Measurements from ENCODE around the gene EFNB1. TPM values are rescaled to one million over a fixed set of nuclear protein-coding genes. Genes with fewer than 3 reads are reported as not detected.
"Not testable (repeated sequence)": the region's sequence is repeated elsewhere in the genome, so short reads cannot be mapped to it uniquely, and the experiment has no call there.

Gene EFNB1
- total and polyA plus RNA-seq, 10 of the 15 experiments (the other 5 are each of a cell fraction or from before 2014, with no cell fraction given) = 0.02 to 1.0 (median 0.81) TPM; not detected in 1

- DNase-seq (ENCODE audit: low read depth, low spot score); H2AFZ ChIP-seq (ENCODE audit: control insufficient read depth, low read depth, low read length); CTCF ChIA-PET; H3K4me1 ChIP-seq (ENCODE audit: control insufficient read depth, insufficient read depth, low read length); intact Hi-C loops (cut with micrococcal nuclease; ENCODE audit: unreplicated experiment); H3K27me3 ChIP-seq (replicated peaks in 1 of 2; ENCODE audit: control insufficient read depth in 2 of 2, insufficient read depth in 2 of 2, low read length in 1 of 2); H3K36me3 ChIP-seq (ENCODE audit: control insufficient read depth in 2 of 2, insufficient read depth in 2 of 2, low read length in 1 of 2); H3K9me3 ChIP-seq (replicated peaks; ENCODE audit: control insufficient read depth, insufficient read depth, low read length); ATAC-seq; in situ Hi-C loops (cut with MboI); H3K79me2 ChIP-seq (ENCODE audit: control insufficient read depth, insufficient read depth, low read length); BruUV-seq (replicated peaks); H3K9ac ChIP-seq (ENCODE audit: control insufficient read depth, insufficient read depth, low read length); H3K4me2 ChIP-seq (ENCODE audit: control insufficient read depth, insufficient read depth); POLR2A ChIA-PET; SMC1A ChIA-PET (ENCODE audit: uncharacterized antibody, unreplicated experiment); H3K27ac ChIP-seq (ENCODE audit: control insufficient read depth, insufficient read depth); H3K4me3 ChIP-seq; FAIRE-seq; H4K20me1 ChIP-seq (ENCODE audit: control insufficient read depth, insufficient read depth); RAD21 ChIA-PET (ENCODE audit: unreplicated experiment): not testable (repeated sequence)
- 56% methylated on average over 4 of the region's 4 CpGs for WGBS (ENCODE audit: insufficient coverage, insufficient replicate concordance, low lambda C conversion rate, missing lambda C conversion rate)
Measured at GRCh38 chrX:68781295-68781694, 47.5 kb upstream of the EFNB1 start.

GRCh38 chrX:68784816-68785215 lies 44.0 kb upstream of the EFNB1 start:
- Histone ChIP-seq H3K36me3 (ENCODE audit: control insufficient read depth in 2 of 2, insufficient read depth in 2 of 2, low read length in 1 of 2) (no peaks in the 10 kb centered on the region), H2AFZ (ENCODE audit: control insufficient read depth, low read depth, low read length) (no peak overlapping the region), H3K27ac (ENCODE audit: control insufficient read depth, insufficient read depth) (no peak overlapping the region), H4K20me1 (ENCODE audit: control insufficient read depth, insufficient read depth) (no peaks in the 10 kb centered on the region), H3K4me2 (ENCODE audit: control insufficient read depth, insufficient read depth) (no peak overlapping the region), H3K4me1 (ENCODE audit: control insufficient read depth, insufficient read depth, low read length) (no peaks in the 10 kb centered on the region), H3K9ac (ENCODE audit: control insufficient read depth, insufficient read depth, low read length) (no peak overlapping the region), H3K4me3 (no peak overlapping the region), H3K79me2 (ENCODE audit: control insufficient read depth, insufficient read depth, low read length) (no peaks in the 10 kb centered on the region), H3K9me3 (replicated peaks; ENCODE audit: control insufficient read depth, insufficient read depth, low read length) (no peaks in the 10 kb centered on the region), H3K27me3 (replicated peaks in 1 of 2; ENCODE audit: control insufficient read depth in 2 of 2, insufficient read depth in 2 of 2, low read length in 1 of 2) (no peaks in the 10 kb centered on the region)
- no peak for FAIRE-seq
- no peak for DNase-seq (ENCODE audit: low read depth, low spot score)
- intact Hi-C loops (cut with micrococcal nuclease; ENCODE audit: unreplicated experiment) (no loop called here), in situ Hi-C loops (cut with MboI) (no loop called here)
- ChIA-PET SMC1A (ENCODE audit: uncharacterized antibody, unreplicated experiment) (no interaction called here), RAD21 (ENCODE audit: unreplicated experiment) (no interaction called here), CTCF (no interaction called here), POLR2A (no interaction called here)
- no peak for ATAC-seq
- TF ChIP-seq LARP7 (IDR thresholded peaks at IDR 0.05) = no peak
- no TSS peak for BruUV-seq (replicated peaks)
- WGBS (ENCODE audit: insufficient coverage, insufficient replicate concordance, low lambda C conversion rate, missing lambda C conversion rate) = 39% methylated on average over 10 of the region's 10 CpGs

GRCh38 chrX:68786581-68786980 lies 42.2 kb upstream of the EFNB1 start:
- POLR2A ChIA-PET; H3K4me2 ChIP-seq (ENCODE audit: control insufficient read depth, insufficient read depth); H3K9ac ChIP-seq (ENCODE audit: control insufficient read depth, insufficient read depth, low read length); DNase-seq (ENCODE audit: low read depth, low spot score); H3K79me2 ChIP-seq (ENCODE audit: control insufficient read depth, insufficient read depth, low read length); H3K27ac ChIP-seq (ENCODE audit: control insufficient read depth, insufficient read depth); H3K4me1 ChIP-seq (ENCODE audit: control insufficient read depth, insufficient read depth, low read length); in situ Hi-C loops (cut with MboI); ATAC-seq; H3K9me3 ChIP-seq (replicated peaks; ENCODE audit: control insufficient read depth, insufficient read depth, low read length); SMC1A ChIA-PET (ENCODE audit: uncharacterized antibody, unreplicated experiment); BruUV-seq (replicated peaks); FAIRE-seq; H2AFZ ChIP-seq (ENCODE audit: control insufficient read depth, low read depth, low read length); intact Hi-C loops (cut with micrococcal nuclease; ENCODE audit: unreplicated experiment); H3K36me3 ChIP-seq (ENCODE audit: control insufficient read depth in 2 of 2, insufficient read depth in 2 of 2, low read length in 1 of 2); H3K4me3 ChIP-seq; H3K27me3 ChIP-seq (replicated peaks in 1 of 2; ENCODE audit: control insufficient read depth in 2 of 2, insufficient read depth in 2 of 2, low read length in 1 of 2); CTCF ChIA-PET; H4K20me1 ChIP-seq (ENCODE audit: control insufficient read depth, insufficient read depth); RAD21 ChIA-PET (ENCODE audit: unreplicated experiment): not testable (repeated sequence)
- WGBS (ENCODE audit: insufficient coverage, insufficient replicate concordance, low lambda C conversion rate, missing lambda C conversion rate) = 60% methylated on average over 4 of the region's 4 CpGs
